Smooth muscle cell (in vitro differentiated cells): Measurements from ENCODE around the gene INO80D. TPM values are rescaled to one million over a fixed set of nuclear protein-coding genes. Genes with fewer than 3 reads are reported as not detected.
"Not testable (repeated sequence)": the region's sequence is repeated elsewhere in the genome, so short reads cannot be mapped to it uniquely, and the experiment has no call there.

Experiments
- DNase-seq: peaks from one replicate; lab custom pipeline; 2025; ENCODE audit not compliant: unreplicated experiment; lab: John Stamatoyannopoulos, UW
- H2AFZ ChIP-seq: fragments of 200-600 bp; sonication (generic); 2 replicates; pipeline ENCODE4 v1.6.0; 2016; ENCODE audit warnings: antibody characterized with exemption, low read depth, mild to moderate bottlenecking
- H3F3A ChIP-seq: fragments of 200-600 bp; sonication (generic); 2 replicates; pipeline ENCODE4 v1.6.0; 2017; ENCODE audit warnings: antibody characterized with exemption, low read depth
- H3K27ac ChIP-seq: fragments of 200-600 bp; sonication (generic); 2 replicates; pipeline ENCODE4 v1.5.1; 2016; ENCODE audit warnings: low read depth, mild to moderate bottlenecking
- H3K27me3 ChIP-seq: fragments of 200-600 bp; sonication (generic); 2 replicates; pipeline ENCODE4 v1.6.1; 2016; ENCODE audit warnings: low read depth, mild to moderate bottlenecking
- H3K36me3 ChIP-seq: fragments of 200-600 bp; sonication (generic); 2 replicates; pipeline ENCODE4 v1.5.1; 2016; ENCODE audit warnings: low read depth
- H3K4me1 ChIP-seq: fragments of 200-600 bp; sonication (generic); 2 replicates; pipeline ENCODE4 v1.5.1; 2016; ENCODE audit warnings: low read depth
- H3K4me2 ChIP-seq: fragments of 200-600 bp; sonication (generic); 2 replicates; pipeline ENCODE4 v1.6.0; 2016; ENCODE audit warnings: mild to moderate bottlenecking
- H3K4me3 ChIP-seq: fragments of 200-600 bp; sonication (generic); 2 replicates; pipeline ENCODE4 v1.5.1; 2016; ENCODE audit warnings: mild to moderate bottlenecking
- H3K79me2 ChIP-seq: fragments of 200-600 bp; sonication (generic); 2 replicates; pipeline ENCODE4 v1.6.0; 2016; ENCODE audit warnings: low read depth, mild to moderate bottlenecking
- H3K9ac ChIP-seq: fragments of 200-600 bp; sonication (generic); 2 replicates; pipeline ENCODE4 v1.6.0; 2016; ENCODE audit warnings: low read depth
- H3K9me3 ChIP-seq: fragments of 200-600 bp; sonication (generic); replicated peaks from 2 replicates; pipeline ENCODE4 v1.5.1; 2016; ENCODE audit warnings: low read depth
- H4K20me1 ChIP-seq: fragments of 200-600 bp; sonication (generic); 2 replicates; pipeline ENCODE4 v1.6.0; 2016; ENCODE audit warnings: low read depth
- CTCF ChIP-seq: fragments of 200-600 bp; sonication (generic); IDR thresholded peaks from 2 replicates; pipeline ENCODE4 v1.5.1; 2017; ENCODE audit warnings: borderline replicate concordance, mild to moderate bottlenecking, antibody characterized with exemption; ENCODE audit not compliant: insufficient read depth, poor library complexity, severe bottlenecking
- WGBS: methylation state at CpG from one replicate; pipeline ENCODE4 v1.1.7; 2016; ENCODE audit warnings: low lambda C conversion rate; 5-methylcytosine and 5-hydroxymethylcytosine counted together
- polyA plus RNA-seq: library from polyadenylated mRNA; unstranded; fragments of >200 nt; fragmentation: Nextera tagmentation; extraction: Ambion mirVana; gene quantifications from 2 replicates; pipeline ENCODE4 v1.2.1, GENCODE V29; 2016
- total RNA-seq: library from RNA; depleted of rRNA; stranded (reverse); fragments of >200 nt; gene quantifications from 2 replicates; pipeline ENCODE4 v1.2.3, GENCODE V29; 2014

INO80D gene
- total and polyA plus RNA-seq, 2 experiments from 2014 or later, result 1.4 to 9.1 TPM

- TF ChIP-seq CTCF, result no peak
- no peak overlapping the region for H2AFZ ChIP-seq
- 89% methylated on average over 7 of the region's 7 CpGs for WGBS
These were observed 22.7 kb upstream of the INO80D start for GRCh38 chr2:206108713-206109112.

GRCh38 chr2:206105541-206105940 lies 19.6 kb upstream of the INO80D start:
- TF ChIP-seq CTCF, result no peak

More at GRCh38 chr2:206108713-206109112, 22.7 kb upstream of the INO80D start:
- H3K9me3 ChIP-seq, result no peaks in the 10 kb centered on the region
- no peaks in the 10 kb centered on the region for H3K4me1 ChIP-seq
- no peak for DNase-seq
- no peaks in the 10 kb centered on the region for H3K36me3 ChIP-seq
- no peak overlapping the region for H3K4me3 ChIP-seq
- no peaks in the 10 kb centered on the region for H3K27me3 ChIP-seq
- no peaks in the 10 kb centered on the region for H3K79me2 ChIP-seq
- no peak overlapping the region for H3K4me2 ChIP-seq
- H3F3A ChIP-seq, result no peaks in the 10 kb centered on the region
- H3K27ac ChIP-seq, result no peak overlapping the region
- H3K9ac ChIP-seq, result no peak overlapping the region
- H4K20me1 ChIP-seq, result no peaks in the 10 kb centered on the region

GRCh38 chr2:206105038-206105437 lies 19.1 kb upstream of the INO80D start:
- Histone ChIP-seq H3K79me2 (no peaks in the 10 kb centered on the region), H3K9me3 (no peaks in the 10 kb centered on the region), H4K20me1 (no peaks in the 10 kb centered on the region), H3K4me1 (no peaks in the 10 kb centered on the region), H3K4me2 (no peak overlapping the region), H3K9ac (no peak overlapping the region), H2AFZ (no peak overlapping the region), H3K4me3 (no peak overlapping the region), H3K27ac (no peak overlapping the region), H3K36me3 (no peaks in the 10 kb centered on the region), H3F3A (no peaks in the 10 kb centered on the region), H3K27me3 (no peaks in the 10 kb centered on the region)
- 85% methylated on average over 4 of the region's 4 CpGs for WGBS
- TF ChIP-seq CTCF, result no peak
- DNase-seq, result no peak

More at GRCh38 chr2:206105541-206105940, 19.6 kb upstream of the INO80D start:
- WGBS, result 99% methylated on average over 5 of the region's 5 CpGs
- Histone ChIP-seq H3K4me1 (no peaks in the 10 kb centered on the region), H3K27ac (no peak overlapping the region), H3K4me2 (no peak overlapping the region), H2AFZ (no peak overlapping the region), H3K4me3 (no peak overlapping the region), H3K9me3 (no peaks in the 10 kb centered on the region), H4K20me1 (no peaks in the 10 kb centered on the region), H3K36me3 (no peaks in the 10 kb centered on the region), H3F3A (no peaks in the 10 kb centered on the region), H3K79me2 (no peaks in the 10 kb centered on the region), H3K9ac (no peak overlapping the region), H3K27me3 (no peaks in the 10 kb centered on the region)
- DNase-seq, result no peak

- H3K36me3 ChIP-seq, H3K27me3 ChIP-seq, H3K4me2 ChIP-seq, H3K9me3 ChIP-seq, H3K9ac ChIP-seq, H2AFZ ChIP-seq, H3F3A ChIP-seq, H3K27ac ChIP-seq, DNase-seq, H3K4me1 ChIP-seq, H3K4me3 ChIP-seq, H4K20me1 ChIP-seq, H3K79me2 ChIP-seq: not testable (repeated sequence)
- WGBS, result 96% methylated on average over 19 of the region's 19 CpGs
These were observed 12.9 kb upstream of the INO80D start for GRCh38 chr2:206098872-206099271.
